Transverse colon (tissue), 3 donors: ENCODE results near the gene DICER1.

ENCODE experiments used
- POLR2A ChIP-seq: fragments of 450-650 bp; IDR thresholded peaks from one replicate; pipeline ENCODE4 v1.6.1; 2016; ENCODE audit warnings: antibody characterized with exemption, mild to moderate bottlenecking, moderate library complexity
- TF ChIP-seq, protein P1 (sequence below), 5 experiments: fragments of 200-600 bp in 3 of 5; fragments of 450-650 bp in 2 of 5; sonication (generic) in 3 of 5; IDR thresholded peaks; 1 replicate in 2 of 5; 2 replicates in 3 of 5; pipeline ENCODE4 v1.5.1; 2016 to 2017; ENCODE audit warnings: antibody characterized with exemption in 5 of 5, inconsistent platforms in 3 of 5, mild to moderate bottlenecking in 2 of 5, moderate library complexity in 1 of 5

DNA sequence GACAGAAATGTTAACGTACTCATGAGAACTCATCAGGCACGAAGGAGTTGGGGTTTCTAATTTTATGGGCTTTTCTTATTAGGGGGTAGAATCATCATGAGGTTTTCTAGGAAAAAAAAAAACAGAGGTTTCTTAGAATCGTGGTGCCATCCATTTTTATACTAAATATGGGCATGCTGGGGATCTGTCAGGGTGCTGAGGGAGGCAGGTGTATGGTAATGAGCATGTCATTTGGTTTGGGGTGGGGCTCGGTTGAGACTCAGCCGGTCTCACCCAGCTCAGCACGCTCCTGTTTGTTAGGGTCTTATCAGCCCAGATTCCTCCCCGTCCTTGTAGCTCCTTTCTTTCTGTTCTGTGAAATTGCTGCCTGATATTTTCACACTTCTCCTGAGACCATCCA, 98.2 kb downstream of the DICER1 start:
- TF ChIP-seq, protein P1, sequence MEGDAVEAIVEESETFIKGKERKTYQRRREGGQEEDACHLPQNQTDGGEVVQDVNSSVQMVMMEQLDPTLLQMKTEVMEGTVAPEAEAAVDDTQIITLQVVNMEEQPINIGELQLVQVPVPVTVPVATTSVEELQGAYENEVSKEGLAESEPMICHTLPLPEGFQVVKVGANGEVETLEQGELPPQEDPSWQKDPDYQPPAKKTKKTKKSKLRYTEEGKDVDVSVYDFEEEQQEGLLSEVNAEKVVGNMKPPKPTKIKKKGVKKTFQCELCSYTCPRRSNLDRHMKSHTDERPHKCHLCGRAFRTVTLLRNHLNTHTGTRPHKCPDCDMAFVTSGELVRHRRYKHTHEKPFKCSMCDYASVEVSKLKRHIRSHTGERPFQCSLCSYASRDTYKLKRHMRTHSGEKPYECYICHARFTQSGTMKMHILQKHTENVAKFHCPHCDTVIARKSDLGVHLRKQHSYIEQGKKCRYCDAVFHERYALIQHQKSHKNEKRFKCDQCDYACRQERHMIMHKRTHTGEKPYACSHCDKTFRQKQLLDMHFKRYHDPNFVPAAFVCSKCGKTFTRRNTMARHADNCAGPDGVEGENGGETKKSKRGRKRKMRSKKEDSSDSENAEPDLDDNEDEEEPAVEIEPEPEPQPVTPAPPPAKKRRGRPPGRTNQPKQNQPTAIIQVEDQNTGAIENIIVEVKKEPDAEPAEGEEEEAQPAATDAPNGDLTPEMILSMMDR (IDR thresholded peaks at IDR 0.05): no peak
- TF ChIP-seq POLR2A: no peak
